OCI-M2 (cell line): ENCODE measurements around the gene OR1G1.
"Not testable (repeated sequence)": the region's sequence is repeated elsewhere in the genome, so short reads cannot be mapped to it uniquely, and the experiment has no call there.

Source experiments
- DNase-seq: peaks from one replicate; lab custom pipeline; 2025; ENCODE audit not compliant: unreplicated experiment; lab: John Stamatoyannopoulos, UW

The OR1G1 gene

DNA sequence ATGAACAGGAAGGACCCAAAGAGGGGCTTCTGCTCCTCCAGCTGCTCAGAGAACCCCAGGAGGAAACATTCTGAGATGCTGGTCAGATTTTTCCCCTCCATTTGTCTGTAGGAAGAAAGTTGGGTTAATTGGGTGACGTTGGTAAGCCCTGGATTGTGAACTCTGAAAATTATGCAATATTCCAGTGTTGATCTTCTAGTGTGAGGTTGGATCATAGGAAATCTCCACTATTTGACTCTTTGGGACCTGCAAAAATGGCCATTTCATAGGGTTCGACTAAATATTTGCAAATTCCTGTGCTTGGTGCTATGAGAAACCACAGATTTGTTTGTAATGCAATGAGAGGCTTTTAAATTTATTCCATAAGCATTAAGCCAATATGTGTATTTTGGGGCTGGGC, at the start of gene OR1G1:
Gene OR1G1, minus strand, starts transcription at position 101 of the 400 bp plus-strand sequence. Its CDS starts 0 bp downstream, at position 101.
- no peak for DNase-seq

DNA sequence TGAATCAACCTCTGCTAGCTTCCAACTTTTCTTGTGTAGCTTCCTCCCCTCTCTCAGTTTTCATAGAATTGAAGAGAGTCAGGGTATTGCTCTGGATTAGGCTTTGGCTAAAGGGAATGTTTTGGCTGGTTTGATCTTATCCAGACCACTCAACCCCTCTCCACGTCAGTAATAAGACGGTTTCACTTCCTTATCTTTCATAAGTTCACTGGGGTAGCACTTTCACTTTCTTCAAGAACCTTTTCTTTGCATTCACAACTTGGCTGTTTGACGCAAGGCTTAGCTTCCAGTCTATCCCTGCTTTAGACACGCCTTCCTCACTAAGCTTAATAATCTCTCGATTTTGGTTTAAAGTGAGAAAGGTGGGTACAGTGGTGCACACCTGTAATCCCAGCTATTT, 40.2 kb upstream of the OR1G1 start:
- DNase-seq: no peak

DNA sequence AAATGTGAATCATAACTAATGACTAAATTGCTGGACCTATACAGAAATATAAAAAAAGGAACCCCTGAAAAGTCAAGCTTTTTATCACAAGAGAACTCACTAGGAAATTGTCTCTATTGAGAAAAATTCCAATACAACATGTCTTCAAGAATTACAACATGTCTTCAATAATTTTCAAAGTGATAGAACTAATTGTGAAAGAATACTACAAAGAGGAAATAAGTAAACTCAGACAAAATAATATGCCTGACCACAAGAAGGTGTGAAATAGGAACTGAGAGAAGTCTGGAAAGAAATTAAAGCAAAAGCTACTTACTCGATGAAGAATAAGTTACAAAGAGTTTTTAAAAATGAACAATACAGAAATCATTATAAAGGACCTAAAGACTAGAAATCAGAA, 29.9 kb upstream of the OR1G1 start:
- no peak for DNase-seq

DNA sequence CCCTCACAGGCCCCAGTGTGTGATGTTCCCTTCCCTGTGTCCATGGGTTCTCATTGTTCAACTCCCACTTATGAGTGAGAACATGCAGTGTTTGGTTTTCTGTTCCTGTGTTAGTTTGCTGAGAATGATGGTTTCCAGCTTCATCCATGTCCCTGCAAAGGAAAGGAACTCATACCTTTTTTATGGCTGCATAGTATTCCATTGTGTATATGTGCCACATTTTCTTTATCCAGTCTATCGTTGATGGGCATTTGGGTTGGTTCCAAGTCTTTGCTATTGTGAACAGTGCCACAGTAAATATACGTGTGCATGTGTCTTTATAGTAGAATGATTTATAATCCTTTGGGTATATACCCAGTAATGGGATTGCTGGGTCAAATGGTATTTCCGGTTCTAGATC, 10.1 kb upstream of the OR1G1 start:
- DNase-seq: not testable (repeated sequence)

DNA sequence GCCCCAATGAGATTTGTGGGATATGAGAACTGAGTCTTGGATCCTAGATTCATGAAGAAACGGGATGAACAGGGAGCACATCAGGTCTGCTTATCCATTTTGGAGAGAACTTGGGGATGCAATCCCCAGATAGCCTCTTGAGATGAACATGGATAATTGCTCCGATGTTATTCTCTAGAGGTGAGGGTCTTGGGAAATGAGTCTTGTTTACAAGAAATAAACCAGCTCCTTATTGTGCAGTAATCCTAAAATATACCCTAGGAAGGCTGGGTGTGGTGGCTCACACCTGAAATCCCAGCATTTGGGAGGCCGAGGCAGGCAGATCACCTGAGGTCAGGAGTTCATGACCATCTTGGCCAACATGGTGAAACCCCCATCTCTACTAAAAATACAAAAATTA, 23.0 kb downstream of the OR1G1 start, which contains the start of gene OR1D2:
Gene OR1D2, minus strand, starts transcription at position 101 of the 400 bp plus-strand sequence. CDS start 11,426 bp downstream, outside the sequence.
- no peak for DNase-seq
